GM12873 (cell line): Measurements from ENCODE around the gene ERBB4.

Experiments
- TF ChIP-seq, protein P1 (sequence below): IDR thresholded peaks from 2 replicates; pipeline ENCODE4 v1.5.1; 2012; ENCODE audit warnings: low read depth, mild to moderate bottlenecking, moderate library complexity, low read length, control low read depth; ENCODE audit not compliant: insufficient read depth; ENCODE audit errors: missing control alignments

Gene ERBB4

DNA sequence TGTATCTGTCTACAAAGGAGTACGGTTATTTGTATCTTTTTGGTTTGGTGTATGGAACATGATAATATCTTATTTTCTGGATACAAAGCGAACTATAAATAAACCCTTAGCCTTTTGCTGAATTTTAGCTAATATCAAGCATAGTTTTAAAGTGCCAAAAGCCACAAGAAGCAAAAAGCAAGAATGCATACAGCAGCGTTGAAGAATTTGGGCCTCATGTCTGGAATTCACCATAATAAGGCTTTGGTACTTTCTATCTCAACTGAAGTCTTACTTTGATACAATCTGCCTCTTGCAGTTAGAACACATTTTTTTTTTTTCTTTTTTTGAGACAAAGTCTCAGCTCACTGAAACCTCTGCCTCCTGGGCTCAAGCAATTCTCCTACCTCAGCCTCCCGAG lies 151.5 kb downstream of the ERBB4 start:
- TF ChIP-seq, protein P1, sequence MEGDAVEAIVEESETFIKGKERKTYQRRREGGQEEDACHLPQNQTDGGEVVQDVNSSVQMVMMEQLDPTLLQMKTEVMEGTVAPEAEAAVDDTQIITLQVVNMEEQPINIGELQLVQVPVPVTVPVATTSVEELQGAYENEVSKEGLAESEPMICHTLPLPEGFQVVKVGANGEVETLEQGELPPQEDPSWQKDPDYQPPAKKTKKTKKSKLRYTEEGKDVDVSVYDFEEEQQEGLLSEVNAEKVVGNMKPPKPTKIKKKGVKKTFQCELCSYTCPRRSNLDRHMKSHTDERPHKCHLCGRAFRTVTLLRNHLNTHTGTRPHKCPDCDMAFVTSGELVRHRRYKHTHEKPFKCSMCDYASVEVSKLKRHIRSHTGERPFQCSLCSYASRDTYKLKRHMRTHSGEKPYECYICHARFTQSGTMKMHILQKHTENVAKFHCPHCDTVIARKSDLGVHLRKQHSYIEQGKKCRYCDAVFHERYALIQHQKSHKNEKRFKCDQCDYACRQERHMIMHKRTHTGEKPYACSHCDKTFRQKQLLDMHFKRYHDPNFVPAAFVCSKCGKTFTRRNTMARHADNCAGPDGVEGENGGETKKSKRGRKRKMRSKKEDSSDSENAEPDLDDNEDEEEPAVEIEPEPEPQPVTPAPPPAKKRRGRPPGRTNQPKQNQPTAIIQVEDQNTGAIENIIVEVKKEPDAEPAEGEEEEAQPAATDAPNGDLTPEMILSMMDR = no peak

DNA sequence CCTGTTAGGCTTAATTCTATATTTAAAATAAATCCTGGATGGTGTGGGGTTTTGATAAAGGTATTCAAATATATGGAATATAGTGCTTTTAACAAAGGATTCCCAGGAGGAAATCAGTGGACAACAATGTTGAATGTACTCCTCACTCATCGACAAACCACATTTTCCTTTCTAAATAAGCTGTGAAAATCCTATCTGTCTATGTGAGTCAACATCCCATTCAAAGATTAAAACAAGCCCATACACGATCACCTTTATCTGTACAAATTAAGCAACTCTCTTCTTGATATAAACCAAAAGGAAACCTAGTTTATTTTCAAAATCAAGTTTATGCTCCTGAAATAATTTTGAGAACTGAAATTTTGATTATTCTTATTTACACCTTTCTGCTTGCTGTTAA lies 153.4 kb downstream of the ERBB4 start:
- TF ChIP-seq, protein P1 = no peak

DNA sequence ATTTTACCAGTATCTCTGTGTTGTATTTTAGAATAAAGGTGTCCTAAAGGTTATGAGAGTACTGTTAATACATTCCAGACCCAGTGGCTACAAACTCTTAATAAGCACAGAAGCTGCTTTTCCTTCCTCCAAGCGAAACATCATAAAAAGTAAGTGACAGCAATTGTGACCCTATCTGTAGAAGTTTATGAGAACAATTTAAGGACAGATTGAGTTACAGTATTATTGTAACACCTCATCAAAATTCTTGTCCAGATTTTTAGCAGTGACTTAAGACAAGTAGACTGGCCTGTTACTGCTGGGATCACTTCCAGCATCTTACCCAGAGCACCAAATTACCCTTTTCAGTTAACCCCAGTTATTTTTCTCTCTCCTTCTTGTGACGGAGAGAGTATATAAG lies 154.6 kb downstream of the ERBB4 start:
- TF ChIP-seq, protein P1 = no peak

DNA sequence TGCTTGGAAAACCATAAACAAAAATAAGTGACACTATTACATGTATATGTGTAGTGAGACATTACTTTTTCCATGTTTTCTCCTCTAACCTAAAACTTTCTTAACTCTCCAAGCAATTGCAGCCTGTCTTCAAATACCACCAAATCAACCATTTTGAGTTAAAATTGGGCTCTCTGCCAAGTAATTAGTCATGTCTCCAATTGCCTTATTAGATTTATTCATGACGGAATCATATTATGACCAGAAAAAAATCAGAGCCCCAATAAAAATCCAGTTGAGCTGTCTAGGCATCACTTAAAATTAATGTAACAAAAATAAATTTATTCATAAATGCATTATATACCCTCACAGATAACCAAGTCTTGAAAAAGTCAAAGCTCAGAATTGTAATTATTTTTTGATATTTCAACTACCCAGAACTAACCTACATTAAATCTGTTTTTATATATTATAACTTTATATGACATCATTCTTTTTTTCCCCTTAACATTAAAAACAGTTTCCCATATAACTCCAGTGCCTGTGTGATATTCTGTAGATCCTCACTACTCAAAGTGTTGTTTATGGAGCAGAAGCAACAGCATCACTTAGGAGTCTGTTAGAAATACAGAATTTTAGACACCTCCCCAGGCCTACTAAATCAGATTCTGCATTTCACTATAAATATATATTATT lies 157.0 kb downstream of the ERBB4 start:
- TF ChIP-seq, protein P1 = no peak

DNA sequence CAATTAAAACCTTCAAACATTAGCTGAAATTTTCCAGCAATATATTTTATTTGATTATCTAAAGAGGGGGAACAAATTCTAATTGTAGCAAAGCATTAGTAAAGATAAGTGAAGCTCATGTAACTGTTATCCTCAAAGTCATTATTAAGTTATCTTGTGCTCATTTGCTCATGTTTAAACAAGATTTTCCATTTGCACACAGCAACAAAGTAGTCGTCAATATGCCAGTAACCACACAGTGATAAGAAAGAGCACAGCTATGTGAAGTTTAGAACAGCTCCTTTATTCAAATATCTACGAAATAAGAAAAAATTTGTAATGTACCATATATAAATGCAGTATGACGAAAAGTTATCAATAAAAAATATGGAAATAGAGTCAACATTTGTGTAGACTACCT lies 159.5 kb downstream of the ERBB4 start:
- TF ChIP-seq, protein P1 = no peak

DNA sequence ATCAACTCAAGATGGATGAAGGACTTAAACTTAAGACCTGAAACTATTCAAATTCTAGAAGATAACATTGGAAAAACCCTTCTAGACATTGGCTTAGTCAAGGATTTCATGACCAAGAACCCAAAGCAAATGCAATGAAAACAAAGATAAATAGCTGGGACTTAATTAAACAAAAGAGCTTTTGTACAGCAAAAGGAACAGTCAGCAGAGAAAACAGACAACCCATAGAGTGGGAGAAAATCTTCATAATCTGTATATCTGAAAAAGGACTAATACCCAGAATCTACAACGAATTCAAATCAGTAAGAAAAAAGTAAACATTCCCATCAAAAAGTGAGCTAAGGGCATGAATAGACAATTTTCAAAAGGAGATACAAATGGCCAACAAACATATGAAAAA lies 171.2 kb downstream of the ERBB4 start:
- TF ChIP-seq, protein P1 = no peak

DNA sequence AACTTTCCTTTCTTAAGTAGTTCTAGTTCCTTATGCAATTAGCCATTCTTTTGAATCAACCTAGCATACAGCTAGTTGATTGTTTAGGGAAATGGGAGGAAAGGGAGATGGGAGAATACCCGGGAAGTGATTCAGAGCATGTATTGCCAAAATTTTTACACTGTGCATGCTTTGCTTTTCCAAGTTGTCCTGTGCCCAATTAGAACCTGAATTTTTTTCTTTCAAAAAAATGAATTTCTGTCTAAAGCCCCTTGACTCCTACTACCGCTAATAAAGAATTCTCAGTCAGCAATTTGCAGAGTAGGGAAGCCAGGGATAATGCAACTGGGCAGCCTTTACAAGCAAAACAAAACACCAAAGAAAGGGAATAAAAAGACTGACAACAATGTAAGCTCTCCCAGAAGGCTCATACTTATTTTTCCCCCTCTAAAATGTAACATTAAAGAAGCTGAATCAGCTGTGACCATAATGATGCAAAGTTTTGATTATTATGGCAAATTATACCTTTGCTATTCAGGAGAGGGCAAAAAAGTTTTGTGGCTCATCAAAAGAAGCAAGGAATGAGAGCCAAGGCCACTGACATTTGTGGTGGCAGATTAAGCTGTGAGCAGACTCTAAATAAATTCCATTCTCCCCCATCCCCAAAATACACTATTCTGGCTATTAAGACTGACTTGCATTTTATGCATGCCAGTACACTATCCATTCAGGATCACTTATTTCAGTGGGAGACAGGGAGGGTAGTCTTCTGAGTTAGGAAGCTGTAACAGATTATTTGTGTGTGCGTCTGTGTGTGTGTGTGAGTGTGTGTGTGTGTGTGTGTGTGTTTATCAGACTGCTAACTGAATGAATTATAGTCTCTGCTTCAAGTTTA lies 174.3 kb downstream of the ERBB4 start:
- TF ChIP-seq, protein P1 = no peak
